Trophoblast cell (in vitro differentiated cells and primary cell): Measurements from ENCODE around the gene DLG2.

Source experiments
- DNase-seq, 2 donors: peaks; one replicate each; pipeline ENCODE4 v3.0.0-alpha.2; 2016
- H2AFZ ChIP-seq: 2 replicates; pipeline ENCODE4 v1.6.1; 2013; ENCODE audit warnings: low read length, moderate library complexity, mild to moderate bottlenecking; ENCODE audit not compliant: insufficient read depth, poor library complexity
- H2AK5ac ChIP-seq: 2 replicates; pipeline ENCODE4 v1.6.1; 2013; ENCODE audit warnings: mild to moderate bottlenecking, low read length
- H2BK120ac ChIP-seq: 2 replicates; pipeline ENCODE4 v1.6.1; 2013; ENCODE audit warnings: low read length, mild to moderate bottlenecking, moderate library complexity; ENCODE audit not compliant: insufficient read depth, poor library complexity
- H2BK12ac ChIP-seq: 2 replicates; pipeline ENCODE4 v1.6.1; 2013; ENCODE audit warnings: mild to moderate bottlenecking, low read length, moderate library complexity
- H2BK5ac ChIP-seq: 2 replicates; pipeline ENCODE4 v1.6.1; 2013; ENCODE audit warnings: low read length, low read depth, moderate library complexity, mild to moderate bottlenecking; ENCODE audit not compliant: poor library complexity
- H3K14ac ChIP-seq: 2 replicates; pipeline ENCODE4 v1.6.1; 2013; ENCODE audit warnings: mild to moderate bottlenecking, low read length
- H3K18ac ChIP-seq: 2 replicates; pipeline ENCODE4 v1.6.1; 2013; ENCODE audit warnings: mild to moderate bottlenecking, low read length
- H3K23ac ChIP-seq: 2 replicates; pipeline ENCODE4 v1.6.1; 2013; ENCODE audit warnings: low read length
- H3K27ac ChIP-seq: 2 replicates; pipeline ENCODE4 v1.5.1; 2013; ENCODE audit warnings: low read depth, mild to moderate bottlenecking, inconsistent platforms, low read length, moderate library complexity
- H3K27me3 ChIP-seq: 2 replicates; pipeline ENCODE4 v1.6.1; 2013; ENCODE audit warnings: inconsistent platforms, mild to moderate bottlenecking, low read length, moderate library complexity; ENCODE audit not compliant: insufficient read depth
- H3K36me3 ChIP-seq, 2 experiments: 1 replicate in 1 of 2; 2 replicates in 1 of 2; pipeline ENCODE4 v1.6.1; 2013; ENCODE audit warnings: low read length in 2 of 2, mild to moderate bottlenecking in 2 of 2, moderate library complexity in 1 of 2; ENCODE audit not compliant: insufficient read depth in 2 of 2, control insufficient read depth in 1 of 2
- H3K4ac ChIP-seq: 2 replicates; pipeline ENCODE4 v1.6.1; 2013; ENCODE audit warnings: low read depth, mild to moderate bottlenecking, low read length, moderate library complexity
- H3K4me1 ChIP-seq, 2 experiments: 1 replicate in 1 of 2; 2 replicates in 1 of 2; pipeline ENCODE4 v1.6.1; 2013; ENCODE audit warnings: low read length in 2 of 2, mild to moderate bottlenecking in 2 of 2, moderate library complexity in 1 of 2; ENCODE audit not compliant: insufficient read depth in 2 of 2, control insufficient read depth in 1 of 2
- H3K4me2 ChIP-seq: 2 replicates; pipeline ENCODE4 v1.6.1; 2013; ENCODE audit warnings: inconsistent platforms, mild to moderate bottlenecking, low read length, moderate library complexity
- H3K4me3 ChIP-seq: 2 replicates; pipeline ENCODE4 v1.5.1; 2013; ENCODE audit warnings: mild to moderate bottlenecking, low read depth, low read length, inconsistent platforms
- H3K79me1 ChIP-seq: one replicate; pipeline ENCODE4 v1.6.1; 2013; ENCODE audit warnings: low read length
- H3K79me2 ChIP-seq: 2 replicates; pipeline ENCODE4 v1.6.1; 2013; ENCODE audit warnings: low read length, mild to moderate bottlenecking; ENCODE audit not compliant: control insufficient read depth, insufficient read depth, poor library complexity
- H3K9ac ChIP-seq: 2 replicates; pipeline ENCODE4 v1.6.1; 2013; ENCODE audit warnings: mild to moderate bottlenecking, low read length
- H3K9me3 ChIP-seq: 2 replicates; pipeline ENCODE4 v1.6.1; 2013; ENCODE audit warnings: low read depth, mild to moderate bottlenecking, control low read depth, inconsistent platforms, low read length; ENCODE audit not compliant: insufficient read depth
- H4K12ac ChIP-seq: 2 replicates; pipeline ENCODE4 v1.6.1; 2013; ENCODE audit warnings: low read depth, mild to moderate bottlenecking, low read length, moderate library complexity
- H4K8ac ChIP-seq: 2 replicates; pipeline ENCODE4 v1.6.1; 2013; ENCODE audit warnings: low read depth, mild to moderate bottlenecking, low read length, moderate library complexity
- H4K91ac ChIP-seq: one replicate; pipeline ENCODE4 v1.6.1; 2013; ENCODE audit warnings: low read depth, mild to moderate bottlenecking, low read length, moderate library complexity
- WGBS: extraction: QIAGEN DNeasy Blood & Tissue Kit; methylation state at CpG from one replicate; pipeline ENCODE4 v1.1.7; 2013; ENCODE audit warnings: missing lambda C conversion rate; ENCODE audit not compliant: insufficient read length, insufficient coverage; ENCODE audit errors: extremely low coverage; 5-methylcytosine and 5-hydroxymethylcytosine counted together

DLG2 gene

GRCh38 chr11:84232511-84232910 is 1394.6 kb downstream of the DLG2 start:
- Histone ChIP-seq H3K4me3 (no peak overlapping the region), H3K14ac (no peak overlapping the region), H2AK5ac (no peak overlapping the region), H3K9me3 (no peaks in the 10 kb centered on the region), H3K79me1 (no peaks in the 10 kb centered on the region), H2BK120ac (no peak overlapping the region), H3K4me1 (no peaks in the 10 kb centered on the region), H4K8ac (no peak overlapping the region), H4K91ac (no peak overlapping the region), H3K4ac (no peak overlapping the region), H3K27me3 (no peaks in the 10 kb centered on the region), H3K18ac (no peak overlapping the region), H3K27ac (no peak overlapping the region), H3K23ac (no peak overlapping the region), H3K79me2 (no peaks in the 10 kb centered on the region), H3K4me2 (no peak overlapping the region), H2BK5ac (no peak overlapping the region), H2AFZ (no peak overlapping the region), H4K12ac (no peak overlapping the region), H3K36me3 (no peaks in the 10 kb centered on the region), H3K9ac (no peak overlapping the region), H2BK12ac (no peak overlapping the region)
- DNase-seq = peak; percentile 94

GRCh38 chr11:84230402-84230801 is 1396.7 kb downstream of the DLG2 start:
- Histone ChIP-seq H3K36me3 (no peaks in the 10 kb centered on the region), H2AK5ac (no peak overlapping the region), H3K4me1 (no peaks in the 10 kb centered on the region), H3K23ac (no peak overlapping the region), H4K12ac (no peak overlapping the region), H2AFZ (no peak overlapping the region), H3K79me1 (no peaks in the 10 kb centered on the region), H3K18ac (no peak overlapping the region), H3K79me2 (no peaks in the 10 kb centered on the region), H3K27ac (no peak overlapping the region), H4K8ac (no peak overlapping the region), H3K9ac (no peak overlapping the region), H3K4me2 (no peak overlapping the region), H3K9me3 (no peaks in the 10 kb centered on the region), H2BK120ac (no peak overlapping the region), H4K91ac (no peak overlapping the region), H3K14ac (no peak overlapping the region), H3K4ac (no peak overlapping the region), H2BK5ac (no peak overlapping the region), H3K27me3 (no peaks in the 10 kb centered on the region), H2BK12ac (no peak overlapping the region), H3K4me3 (no peak overlapping the region)
- DNase-seq = no peak
- no CpG with 5 or more reads among the region's 3 CpGs for WGBS

GRCh38 chr11:84227970-84228665 is 1399.0 kb downstream of the DLG2 start:
- H4K91ac ChIP-seq = no peak overlapping the region
- DNase-seq = peak; percentile 2 to 50
- no peak overlapping the region for H4K12ac ChIP-seq
- H3K18ac ChIP-seq = no peak overlapping the region
- H2AFZ ChIP-seq = no peak overlapping the region
- H3K4me1 ChIP-seq = no peaks in the 10 kb centered on the region
- no peak overlapping the region for H3K9ac ChIP-seq
- H3K27ac ChIP-seq = no peak overlapping the region
- no peaks in the 10 kb centered on the region for H3K27me3 ChIP-seq
- H3K4me3 ChIP-seq = no peak overlapping the region
- H3K36me3 ChIP-seq = no peaks in the 10 kb centered on the region
- H2BK12ac ChIP-seq = no peak overlapping the region
- H4K8ac ChIP-seq = no peak overlapping the region
- no CpG with 5 or more reads among the region's 3 CpGs for WGBS
- no peak overlapping the region for H3K14ac ChIP-seq
- H3K4ac ChIP-seq = no peak overlapping the region
- H3K23ac ChIP-seq = no peak overlapping the region
- no peak overlapping the region for H3K4me2 ChIP-seq
- no peak overlapping the region for H2BK5ac ChIP-seq
- H3K9me3 ChIP-seq = no peaks in the 10 kb centered on the region
- no peaks in the 10 kb centered on the region for H3K79me1 ChIP-seq
- H2AK5ac ChIP-seq = no peak overlapping the region
- H2BK120ac ChIP-seq = no peak overlapping the region
- no peaks in the 10 kb centered on the region for H3K79me2 ChIP-seq

GRCh38 chr11:84224042-84224441 is 1403.1 kb downstream of the DLG2 start:
- Histone ChIP-seq H3K4ac (no peak overlapping the region), H3K23ac (no peak overlapping the region), H3K18ac (no peak overlapping the region), H4K12ac (no peak overlapping the region), H2BK120ac (no peak overlapping the region), H3K4me2 (no peak overlapping the region), H2AK5ac (no peak overlapping the region), H3K9ac (no peak overlapping the region), H3K9me3 (no peaks in the 10 kb centered on the region), H2BK5ac (no peak overlapping the region), H2BK12ac (no peak overlapping the region), H3K14ac (no peak overlapping the region), H4K91ac (no peak overlapping the region), H3K4me1 (no peaks in the 10 kb centered on the region), H4K8ac (no peak overlapping the region), H2AFZ (no peak overlapping the region), H3K27ac (no peak overlapping the region), H3K79me1 (no peaks in the 10 kb centered on the region), H3K79me2 (no peaks in the 10 kb centered on the region), H3K27me3 (no peaks in the 10 kb centered on the region), H3K36me3 (no peaks in the 10 kb centered on the region), H3K4me3 (no peak overlapping the region)
- WGBS = no CpG with 5 or more reads among the region's 1 CpG
- DNase-seq = no peak
